Omental fat pad (tissue), 4 donors: ENCODE data around the gene CNTNAP4. TPM values are rescaled to one million over a fixed set of nuclear protein-coding genes. Genes with fewer than 3 reads are reported as not detected.

ENCODE experiments used
- ATAC-seq: fragments of 150-250 bp; one replicate; pipeline ENCODE4 v1.9.1; 2016; ENCODE audit warnings: mild to moderate bottlenecking, moderate library complexity; ENCODE audit not compliant: low FRiP score
- DNase-seq: peaks from one replicate; pipeline ENCODE4 v3.0.0-alpha.2; 2019; ENCODE audit warnings: low spot score
- CTCF ChIP-seq, 3 donors: fragments of 450-650 bp; IDR thresholded peaks; one replicate each; pipeline ENCODE4 v1.5.1; 2016 to 2017; ENCODE audit warnings: antibody characterized with exemption in 3 of 3, mild to moderate bottlenecking in 3 of 3, moderate library complexity in 2 of 3
- total RNA-seq, 4 donors: library from RNA; depleted of rRNA; stranded (reverse); fragments of >200 nt; gene quantifications; one replicate each; pipeline ENCODE4 v1.1.0, GENCODE V29; 2016

CNTNAP4 gene
- total RNA-seq, 4 donors from 2014 or later, result not detected

GRCh38 chr16:76243620-76244019 is 33.6 kb upstream of the CNTNAP4 start:
- no peak for DNase-seq
- no peak for ATAC-seq
- TF ChIP-seq CTCF (IDR thresholded peaks at IDR 0.05), result no peak

GRCh38 chr16:76246587-76246986 is 30.6 kb upstream of the CNTNAP4 start:
- no peak for ATAC-seq
- TF ChIP-seq CTCF (IDR thresholded peaks at IDR 0.05), result no peak

GRCh38 chr16:76265434-76266045 is 11.7 kb upstream of the CNTNAP4 start:
- no peak for TF ChIP-seq CTCF (IDR thresholded peaks at IDR 0.05)
- no peak for ATAC-seq
- DNase-seq, result no peak

More at GRCh38 chr16:76246587-76246986, 30.6 kb upstream of the CNTNAP4 start:
- DNase-seq, result no peak

- no peak for TF ChIP-seq CTCF (IDR thresholded peaks at IDR 0.05)
- DNase-seq (no peak), ATAC-seq (no peak)
Measured at GRCh38 chr16:76268824-76269223, 8.4 kb upstream of the CNTNAP4 start.

- no peak for TF ChIP-seq CTCF (IDR thresholded peaks at IDR 0.05)
- DNase-seq (no peak), ATAC-seq (no peak)
Measured at GRCh38 chr16:76277460-76278030, 344 bp downstream of the CNTNAP4 start.

- ATAC-seq (no peak), DNase-seq (no peak)
- no peak for TF ChIP-seq CTCF (IDR thresholded peaks at IDR 0.05)
Measured at GRCh38 chr16:76278086-76278485, 885 bp downstream of the CNTNAP4 start.

- DNase-seq (no peak), ATAC-seq (peak; percentile 48)
- no peak for TF ChIP-seq CTCF (IDR thresholded peaks at IDR 0.05)
Measured at GRCh38 chr16:76278980-76279379, 1.8 kb downstream of the CNTNAP4 start.
